Smooth muscle cell (in vitro differentiated cells): ENCODE results near the gene AKT2. TPM values are rescaled to one million over a fixed set of nuclear protein-coding genes. Genes with fewer than 3 reads are reported as not detected.

Source experiments
- DNase-seq: peaks from one replicate; lab custom pipeline; 2025; ENCODE audit not compliant: unreplicated experiment; lab: John Stamatoyannopoulos, UW
- H2AFZ ChIP-seq: fragments of 200-600 bp; sonication (generic); 2 replicates; pipeline ENCODE4 v1.6.0; 2016; ENCODE audit warnings: antibody characterized with exemption, low read depth, mild to moderate bottlenecking
- H3F3A ChIP-seq: fragments of 200-600 bp; sonication (generic); 2 replicates; pipeline ENCODE4 v1.6.0; 2017; ENCODE audit warnings: antibody characterized with exemption, low read depth
- H3K27ac ChIP-seq: fragments of 200-600 bp; sonication (generic); 2 replicates; pipeline ENCODE4 v1.5.1; 2016; ENCODE audit warnings: low read depth, mild to moderate bottlenecking
- H3K27me3 ChIP-seq: fragments of 200-600 bp; sonication (generic); 2 replicates; pipeline ENCODE4 v1.6.1; 2016; ENCODE audit warnings: low read depth, mild to moderate bottlenecking
- H3K36me3 ChIP-seq: fragments of 200-600 bp; sonication (generic); 2 replicates; pipeline ENCODE4 v1.5.1; 2016; ENCODE audit warnings: low read depth
- H3K4me1 ChIP-seq: fragments of 200-600 bp; sonication (generic); 2 replicates; pipeline ENCODE4 v1.5.1; 2016; ENCODE audit warnings: low read depth
- H3K4me2 ChIP-seq: fragments of 200-600 bp; sonication (generic); 2 replicates; pipeline ENCODE4 v1.6.0; 2016; ENCODE audit warnings: mild to moderate bottlenecking
- H3K4me3 ChIP-seq: fragments of 200-600 bp; sonication (generic); 2 replicates; pipeline ENCODE4 v1.5.1; 2016; ENCODE audit warnings: mild to moderate bottlenecking
- H3K79me2 ChIP-seq: fragments of 200-600 bp; sonication (generic); 2 replicates; pipeline ENCODE4 v1.6.0; 2016; ENCODE audit warnings: low read depth, mild to moderate bottlenecking
- H3K9ac ChIP-seq: fragments of 200-600 bp; sonication (generic); 2 replicates; pipeline ENCODE4 v1.6.0; 2016; ENCODE audit warnings: low read depth
- H3K9me3 ChIP-seq: fragments of 200-600 bp; sonication (generic); replicated peaks from 2 replicates; pipeline ENCODE4 v1.5.1; 2016; ENCODE audit warnings: low read depth
- H4K20me1 ChIP-seq: fragments of 200-600 bp; sonication (generic); 2 replicates; pipeline ENCODE4 v1.6.0; 2016; ENCODE audit warnings: low read depth
- WGBS: methylation state at CpG from one replicate; pipeline ENCODE4 v1.1.7; 2016; ENCODE audit warnings: low lambda C conversion rate; 5-methylcytosine and 5-hydroxymethylcytosine counted together
- polyA plus RNA-seq: library from polyadenylated mRNA; unstranded; fragments of >200 nt; fragmentation: Nextera tagmentation; extraction: Ambion mirVana; gene quantifications from 2 replicates; pipeline ENCODE4 v1.2.1, GENCODE V29; 2016
- total RNA-seq: library from RNA; depleted of rRNA; stranded (reverse); fragments of >200 nt; gene quantifications from 2 replicates; pipeline ENCODE4 v1.2.3, GENCODE V29; 2014
- TF ChIP-seq, protein P1 (sequence below): fragments of 200-600 bp; sonication (generic); IDR thresholded peaks from 2 replicates; pipeline ENCODE4 v1.5.1; 2017; ENCODE audit warnings: borderline replicate concordance, mild to moderate bottlenecking, antibody characterized with exemption; ENCODE audit not compliant: insufficient read depth, poor library complexity, severe bottlenecking

The AKT2 gene
- total and polyA plus RNA-seq, 2 experiments from 2014 or later = 26.6 to 62.6 TPM

- no peak for DNase-seq
- H3K9ac ChIP-seq = no peak overlapping the region
- H3F3A ChIP-seq = no peaks in the 10 kb centered on the region
- TF ChIP-seq, protein P1, sequence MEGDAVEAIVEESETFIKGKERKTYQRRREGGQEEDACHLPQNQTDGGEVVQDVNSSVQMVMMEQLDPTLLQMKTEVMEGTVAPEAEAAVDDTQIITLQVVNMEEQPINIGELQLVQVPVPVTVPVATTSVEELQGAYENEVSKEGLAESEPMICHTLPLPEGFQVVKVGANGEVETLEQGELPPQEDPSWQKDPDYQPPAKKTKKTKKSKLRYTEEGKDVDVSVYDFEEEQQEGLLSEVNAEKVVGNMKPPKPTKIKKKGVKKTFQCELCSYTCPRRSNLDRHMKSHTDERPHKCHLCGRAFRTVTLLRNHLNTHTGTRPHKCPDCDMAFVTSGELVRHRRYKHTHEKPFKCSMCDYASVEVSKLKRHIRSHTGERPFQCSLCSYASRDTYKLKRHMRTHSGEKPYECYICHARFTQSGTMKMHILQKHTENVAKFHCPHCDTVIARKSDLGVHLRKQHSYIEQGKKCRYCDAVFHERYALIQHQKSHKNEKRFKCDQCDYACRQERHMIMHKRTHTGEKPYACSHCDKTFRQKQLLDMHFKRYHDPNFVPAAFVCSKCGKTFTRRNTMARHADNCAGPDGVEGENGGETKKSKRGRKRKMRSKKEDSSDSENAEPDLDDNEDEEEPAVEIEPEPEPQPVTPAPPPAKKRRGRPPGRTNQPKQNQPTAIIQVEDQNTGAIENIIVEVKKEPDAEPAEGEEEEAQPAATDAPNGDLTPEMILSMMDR = no peak
- no peaks in the 10 kb centered on the region for H3K27me3 ChIP-seq
- 94% methylated on average over 6 of the region's 6 CpGs for WGBS
- H3K27ac ChIP-seq = no peak overlapping the region
- no peak overlapping the region for H3K4me2 ChIP-seq
- no peaks in the 10 kb centered on the region for H3K36me3 ChIP-seq
- no peak overlapping the region for H3K4me3 ChIP-seq
- no peaks in the 10 kb centered on the region for H3K4me1 ChIP-seq
- H2AFZ ChIP-seq = no peak overlapping the region
- no peaks in the 10 kb centered on the region for H3K79me2 ChIP-seq
- H4K20me1 ChIP-seq = no peaks in the 10 kb centered on the region
- no peaks in the 10 kb centered on the region for H3K9me3 ChIP-seq
Measured at GRCh38 chr19:40294560-40294959, 9.4 kb upstream of the AKT2 start.

DNA sequence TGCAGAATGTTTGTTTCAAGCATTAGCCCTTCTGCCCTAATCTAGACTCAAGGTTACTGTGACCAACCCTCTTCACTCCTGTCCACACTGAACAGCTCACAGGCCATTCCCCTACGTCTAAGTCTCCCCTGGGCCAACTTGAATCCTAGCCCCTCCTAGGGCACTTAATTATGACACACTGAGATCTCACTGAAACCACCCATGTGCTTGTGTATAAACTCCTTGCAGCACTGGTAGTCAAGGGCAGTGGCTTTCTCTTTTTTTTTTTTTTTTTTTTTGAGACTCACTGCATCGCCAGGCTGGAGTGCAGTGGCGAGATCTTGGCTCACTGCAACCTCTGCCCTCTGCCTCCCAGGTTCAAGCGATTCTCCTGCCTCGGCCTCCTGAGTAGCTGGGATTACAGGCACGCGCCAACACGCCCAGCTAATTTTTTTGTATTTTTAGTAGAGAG, 1.9 kb upstream of the AKT2 start:
- TF ChIP-seq, protein P1 = no peak
- Histone ChIP-seq H4K20me1 (peaks cover 20% of the 10 kb centered on the region), H3F3A (peaks cover 4% of the 10 kb centered on the region), H3K79me2 (peaks cover 32% of the 10 kb centered on the region), H3K9ac (no peak overlapping the region), H3K4me3 (no peak overlapping the region), H2AFZ (no peak overlapping the region), H3K36me3 (no peaks in the 10 kb centered on the region), H3K4me1 (peaks cover 7% of the 10 kb centered on the region), H3K27ac (no peak overlapping the region), H3K27me3 (no peaks in the 10 kb centered on the region), H3K4me2 (no peak overlapping the region), H3K9me3 (no peaks in the 10 kb centered on the region)
- no peak for DNase-seq
- WGBS = 92% methylated on average over 8 of the region's 8 CpGs

- Histone ChIP-seq H3F3A (peaks cover 4% of the 10 kb centered on the region), H3K36me3 (no peaks in the 10 kb centered on the region), H2AFZ (no peak overlapping the region), H4K20me1 (peaks cover 23% of the 10 kb centered on the region), H3K79me2 (peaks cover 38% of the 10 kb centered on the region), H3K9ac (no peak overlapping the region), H3K4me2 (no peak overlapping the region), H3K4me3 (no peak overlapping the region), H3K27ac (no peak overlapping the region), H3K4me1 (peaks cover 7% of the 10 kb centered on the region), H3K27me3 (no peaks in the 10 kb centered on the region), H3K9me3 (no peaks in the 10 kb centered on the region)
- WGBS = 87% methylated on average over 15 of the region's 16 CpGs
- TF ChIP-seq, protein P1 = no peak
- no peak for DNase-seq
Measured at GRCh38 chr19:40286235-40286970, 1.3 kb upstream of the AKT2 start.
